Osteoblast (primary cell): ENCODE data around the gene MARCHF3. TPM values are rescaled to one million over a fixed set of nuclear protein-coding genes. Genes with fewer than 3 reads are reported as not detected.

Experiments used
- DNase-seq: peaks from one replicate; pipeline ENCODE4 v3.0.0; 2011; ENCODE audit warnings: low spot score, mixed read lengths; ENCODE audit not compliant: insufficient read length; ENCODE audit errors: missing footprints
- H2AFZ ChIP-seq: 2 replicates; pipeline ENCODE4 v1.6.0; 2011; ENCODE audit warnings: mild to moderate bottlenecking, low read length
- H3K27ac ChIP-seq: 2 replicates; pipeline ENCODE4 v1.5.1; 2011; ENCODE audit warnings: mild to moderate bottlenecking, low read depth, low read length, moderate library complexity
- H3K27me3 ChIP-seq: 2 replicates; pipeline ENCODE4 v1.6.0; 2012; ENCODE audit warnings: mild to moderate bottlenecking, control low read depth, inconsistent platforms, low read length, moderate library complexity; ENCODE audit not compliant: insufficient read depth
- H3K36me3 ChIP-seq: 2 replicates; pipeline ENCODE4 v1.5.1; 2011; ENCODE audit warnings: mild to moderate bottlenecking, low read length, control low read depth, moderate library complexity; ENCODE audit not compliant: insufficient read depth
- H3K4me1 ChIP-seq: 2 replicates; pipeline ENCODE4 v1.5.1; 2011; ENCODE audit warnings: mild to moderate bottlenecking, low read length, control low read depth, moderate library complexity; ENCODE audit not compliant: insufficient read depth
- H3K4me2 ChIP-seq: 2 replicates; pipeline ENCODE4 v1.6.0; 2011; ENCODE audit warnings: mild to moderate bottlenecking, low read length; ENCODE audit not compliant: insufficient read depth
- H3K4me3 ChIP-seq: fragments of 200-600 bp; sonication (generic); 3 replicates; pipeline ENCODE4 v1.5.1; 2012; ENCODE audit warnings: mild to moderate bottlenecking, low read length, inconsistent platforms; ENCODE audit not compliant: insufficient read depth
- H3K79me2 ChIP-seq: 2 replicates; pipeline ENCODE4 v1.6.0; 2012; ENCODE audit warnings: mild to moderate bottlenecking, low read length, control low read depth, inconsistent platforms; ENCODE audit not compliant: insufficient read depth
- H3K9me3 ChIP-seq: 2 replicates; pipeline ENCODE4 v1.5.1; 2011; ENCODE audit warnings: low read depth, low read length, control low read depth
- H4K20me1 ChIP-seq: 2 replicates; pipeline ENCODE4 v1.6.0; 2012; ENCODE audit warnings: mild to moderate bottlenecking, low read length, control low read depth; ENCODE audit not compliant: insufficient read depth
- CTCF ChIP-seq: IDR thresholded peaks from 2 replicates; pipeline ENCODE4 v1.5.1; 2011; ENCODE audit warnings: mild to moderate bottlenecking, low read depth, low read length, moderate library complexity; ENCODE audit errors: extremely low read depth
- total RNA-seq: library from RNA; depleted of rRNA; stranded (reverse); fragments of >200 nt; gene quantifications from 2 replicates; pipeline ENCODE4 v1.2.3, GENCODE V29; 2012

The MARCHF3 gene
- total RNA-seq, 1 donor: 2.2 TPM

GRCh38 chr5:126976520-126977172, 53.7 kb downstream of the MARCHF3 start:
- Histone ChIP-seq H3K36me3 (no peaks in the 10 kb centered on the region), H3K27ac (no peak overlapping the region), H3K79me2 (no peaks in the 10 kb centered on the region), H4K20me1 (no peaks in the 10 kb centered on the region), H3K4me1 (peaks cover 3% of the 10 kb centered on the region), H3K27me3 (no peaks in the 10 kb centered on the region), H3K4me3 (no peak overlapping the region), H3K4me2 (no peak overlapping the region), H3K9me3 (no peaks in the 10 kb centered on the region), H2AFZ (no peak overlapping the region)
- no peak for DNase-seq
- no peak for TF ChIP-seq CTCF

GRCh38 chr5:126975796-126976195, 54.6 kb downstream of the MARCHF3 start:
- Histone ChIP-seq H3K27me3 (no peaks in the 10 kb centered on the region), H3K4me3 (no peak overlapping the region), H3K27ac (no peak overlapping the region), H3K36me3 (no peaks in the 10 kb centered on the region), H2AFZ (no peak overlapping the region), H4K20me1 (no peaks in the 10 kb centered on the region), H3K79me2 (no peaks in the 10 kb centered on the region), H3K4me2 (no peak overlapping the region), H3K4me1 (peaks cover 10% of the 10 kb centered on the region), H3K9me3 (no peaks in the 10 kb centered on the region)
- DNase-seq: no peak
- TF ChIP-seq CTCF: no peak

- Histone ChIP-seq H3K79me2 (no peaks in the 10 kb centered on the region), H3K4me1 (peaks cover 19% of the 10 kb centered on the region), H3K4me3 (no peak overlapping the region), H3K4me2 (no peak overlapping the region), H3K27me3 (no peaks in the 10 kb centered on the region), H4K20me1 (no peaks in the 10 kb centered on the region), H3K27ac (no peak overlapping the region), H2AFZ (no peak overlapping the region), H3K9me3 (no peaks in the 10 kb centered on the region), H3K36me3 (no peaks in the 10 kb centered on the region)
- DNase-seq: no peak
- no peak for TF ChIP-seq CTCF
These were observed 57.2 kb downstream of the MARCHF3 start for GRCh38 chr5:126973193-126973592.

GRCh38 chr5:126972062-126972895, 58.1 kb downstream of the MARCHF3 start:
- Histone ChIP-seq H3K27me3 (no peaks in the 10 kb centered on the region), H3K4me2 (no peak overlapping the region), H4K20me1 (no peaks in the 10 kb centered on the region), H3K4me1 (peaks cover 19% of the 10 kb centered on the region), H3K9me3 (no peaks in the 10 kb centered on the region), H2AFZ (no peak overlapping the region), H3K27ac (no peak overlapping the region), H3K4me3 (no peak overlapping the region), H3K36me3 (no peaks in the 10 kb centered on the region), H3K79me2 (no peaks in the 10 kb centered on the region)
- no peak for DNase-seq
- no peak for TF ChIP-seq CTCF
